AG09319 (cell line): ENCODE data around the gene TICAM2.

Experiments
- DNase-seq: peaks from one replicate; pipeline ENCODE4 v3.0.0-alpha.2; 2010; ENCODE audit warnings: low read depth; ENCODE audit errors: extremely low read depth
- CTCF ChIP-seq: IDR thresholded peaks from 2 replicates; pipeline ENCODE4 v1.5.1; 2011; ENCODE audit warnings: low read depth, mild to moderate bottlenecking, inconsistent platforms, low read length, moderate library complexity

TICAM2 gene

GRCh38 chr5:115607935-115608334 is 5.7 kb upstream of the TICAM2 start:
- TF ChIP-seq CTCF: no peak
- no peak for DNase-seq

- DNase-seq: no peak
- TF ChIP-seq CTCF: no peak
Measured at GRCh38 chr5:115605436-115605835, 3.2 kb upstream of the TICAM2 start.

GRCh38 chr5:115602591-115603125 is 379 bp upstream of the TICAM2 start:
- DNase-seq: no peak

GRCh38 chr5:115600766-115601165 is 1.5 kb downstream of the TICAM2 start:
- no peak for DNase-seq

More at GRCh38 chr5:115602591-115603125, 379 bp upstream of the TICAM2 start:
- TF ChIP-seq CTCF: no peak

GRCh38 chr5:115599924-115600323 is 2.4 kb downstream of the TICAM2 start:
- TF ChIP-seq CTCF: no peak
- DNase-seq: no peak

More at GRCh38 chr5:115600766-115601165, 1.5 kb downstream of the TICAM2 start:
- no peak for TF ChIP-seq CTCF

- DNase-seq: no peak
- no peak for TF ChIP-seq CTCF
Measured at GRCh38 chr5:115599502-115599901, 2.8 kb downstream of the TICAM2 start.

- no peak for TF ChIP-seq CTCF
- DNase-seq: no peak
Measured at GRCh38 chr5:115594128-115595047, 7.9 kb downstream of the TICAM2 start.
